SK-N-SH treated with all-trans-retinoic acid at 6 μM for 48 hours (cell line): ENCODE results near the gene PROM2.

Experiments used
- ATAC-seq: fragments of 200-7000 bp; cut with Tn5 transposase; 3 replicates; pipeline ENCODE4 v1.9.1; 2020; ENCODE audit warnings: mild to moderate bottlenecking, moderate library complexity
- ARNTL ChIP-seq: fragments of 450-650 bp; formaldehyde crosslinking; IDR thresholded peaks from 2 replicates; pipeline ENCODE4 v1.5.0; 2020; ENCODE audit warnings: low read depth, mild to moderate bottlenecking, moderate library complexity, borderline replicate concordance
- BACH2 ChIP-seq: fragments of 250-450 bp; sonication (Bioruptor Pico); IDR thresholded peaks from 2 replicates; pipeline ENCODE4 v1.9.0; 2021; ENCODE audit warnings: mild to moderate bottlenecking, borderline replicate concordance
- CSDC2 ChIP-seq: fragments of 250-450 bp; sonication (Bioruptor Pico); IDR thresholded peaks from 2 replicates; pipeline ENCODE4 v1.5.0; 2020; ENCODE audit warnings: mild to moderate bottlenecking, moderate library complexity
- CSRNP3 ChIP-seq: fragments of 250-450 bp; sonication (Bioruptor Pico); IDR thresholded peaks from 2 replicates; pipeline ENCODE4 v1.5.1; 2021; ENCODE audit warnings: mild to moderate bottlenecking, moderate library complexity
- ESRRG ChIP-seq: fragments of 250-450 bp; sonication (Bioruptor Pico); IDR thresholded peaks from 2 replicates; pipeline ENCODE4 v1.6.1; 2021; ENCODE audit warnings: mild to moderate bottlenecking
- GLIS3 ChIP-seq: fragments of 250-450 bp; sonication (Bioruptor Pico); IDR thresholded peaks from 2 replicates; pipeline ENCODE4 v1.5.0; 2020; ENCODE audit warnings: mild to moderate bottlenecking, moderate library complexity
- ISL1 ChIP-seq: fragments of 250-450 bp; sonication (Bioruptor Pico); IDR thresholded peaks from 2 replicates; pipeline ENCODE4 v2.1.2; 2022; ENCODE audit warnings: mild to moderate bottlenecking, moderate library complexity
- OSR1 ChIP-seq: fragments of 250-450 bp; sonication (Bioruptor Pico); IDR thresholded peaks from 2 replicates; pipeline ENCODE4 v1.8.0; 2022; ENCODE audit warnings: moderate library complexity, mild to moderate bottlenecking, inconsistent platforms
- POU6F1 ChIP-seq: fragments of 250-450 bp; sonication (Bioruptor Pico); IDR thresholded peaks from 2 replicates; pipeline ENCODE4 v1.8.0; 2021; ENCODE audit warnings: low read depth, mild to moderate bottlenecking, moderate library complexity, borderline replicate concordance
- PPARA ChIP-seq: fragments of 250-450 bp; sonication (Bioruptor Pico); IDR thresholded peaks from 2 replicates; pipeline ENCODE4 v1.5.0; 2020; ENCODE audit warnings: mild to moderate bottlenecking, borderline replicate concordance
- SNAI2 ChIP-seq: fragments of 250-450 bp; sonication (Bioruptor Pico); IDR thresholded peaks from 2 replicates; pipeline ENCODE4 v1.5.0; 2020; ENCODE audit warnings: mild to moderate bottlenecking, moderate library complexity
- TCF4 ChIP-seq: fragments of 250-450 bp; sonication (Bioruptor Pico); IDR thresholded peaks from 2 replicates; pipeline ENCODE4 v1.8.0; 2021; ENCODE audit warnings: mild to moderate bottlenecking, moderate library complexity, borderline replicate concordance
- TOX ChIP-seq: fragments of 250-450 bp; sonication (Bioruptor Pico); IDR thresholded peaks from 2 replicates; pipeline ENCODE4 v1.8.0; 2021; ENCODE audit warnings: mild to moderate bottlenecking, moderate library complexity, borderline replicate concordance
- ZC3H10 ChIP-seq: fragments of 250-450 bp; sonication (Bioruptor Pico); IDR thresholded peaks from 2 replicates; pipeline ENCODE4 v1.5.1; 2021; ENCODE audit warnings: mild to moderate bottlenecking, moderate library complexity
- ZFP3 ChIP-seq: fragments of 250-450 bp; sonication (Bioruptor Pico); IDR thresholded peaks from 2 replicates; pipeline ENCODE4 v1.5.0; 2020; ENCODE audit warnings: mild to moderate bottlenecking, moderate library complexity
- ZFP30 ChIP-seq: fragments of 450-650 bp; formaldehyde crosslinking; IDR thresholded peaks from 2 replicates; pipeline ENCODE4 v1.5.0; 2022; ENCODE audit warnings: mild to moderate bottlenecking, moderate library complexity
- ZNF565 ChIP-seq: fragments of 450-650 bp; formaldehyde crosslinking; conservative IDR thresholded peaks from 2 replicates; pipeline ENCODE4 v1.5.0; 2020; ENCODE audit warnings: low read depth, mild to moderate bottlenecking, moderate library complexity
- ZNF70 ChIP-seq: fragments of 450-650 bp; formaldehyde crosslinking; IDR thresholded peaks from 2 replicates; pipeline ENCODE4 v1.5.0; 2020; ENCODE audit warnings: mild to moderate bottlenecking, moderate library complexity
- ZNF8 ChIP-seq: fragments of 450-650 bp; formaldehyde crosslinking; IDR thresholded peaks from 2 replicates; pipeline ENCODE4 v1.5.0; 2020; ENCODE audit warnings: mild to moderate bottlenecking, moderate library complexity
- TF ChIP-seq, protein P1 (sequence below): fragments of 250-450 bp; sonication (Bioruptor Pico); IDR thresholded peaks from 2 replicates; pipeline ENCODE4 v1.5.0; 2020; ENCODE audit warnings: mild to moderate bottlenecking, moderate library complexity

The PROM2 gene

GRCh38 chr2:95325026-95325425, 50.8 kb downstream of the PROM2 start (continued):
- TF ChIP-seq SNAI2 (CRISPR knock-in tag) (no peak), ZNF70 (no peak)

DNA sequence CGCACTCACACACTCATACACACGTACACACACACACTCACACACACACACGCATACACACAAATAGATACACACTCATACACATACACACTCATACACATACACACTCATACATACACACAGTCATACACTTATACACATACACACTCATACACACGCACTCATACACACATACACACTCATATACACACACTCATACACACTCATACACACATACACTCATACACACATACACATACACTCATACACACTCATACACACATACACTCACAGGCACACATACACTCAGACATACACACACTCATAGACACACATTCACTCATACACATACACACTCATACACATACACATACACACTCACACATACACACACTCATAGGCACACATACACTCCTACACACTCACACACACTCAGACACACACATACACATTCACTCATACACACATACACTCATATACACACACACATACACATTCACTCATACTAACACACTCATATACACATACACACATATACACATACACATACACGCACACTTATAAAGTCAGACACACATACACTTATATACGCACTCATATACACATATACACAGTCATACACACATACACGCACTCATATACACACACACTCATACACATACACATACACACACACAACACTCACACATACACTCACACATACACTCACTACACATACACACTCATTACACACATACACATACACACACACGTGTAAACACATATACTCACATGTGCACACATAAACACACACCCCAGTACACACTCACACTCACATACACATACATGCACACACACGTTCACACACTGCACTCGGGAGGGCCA, 51.6 kb downstream of the PROM2 start:
- TF ChIP-seq TOX (CRISPR knock-in tag) (no peak), SNAI2 (CRISPR knock-in tag) (no peak), ZNF565 (CRISPR knock-in tag) (no peak), TCF4 (no peak), ISL1 (CRISPR knock-in tag) (no peak), POU6F1 (no peak), PPARA (no peak), ZFP30 (no peak)
- TF ChIP-seq, protein P1, sequence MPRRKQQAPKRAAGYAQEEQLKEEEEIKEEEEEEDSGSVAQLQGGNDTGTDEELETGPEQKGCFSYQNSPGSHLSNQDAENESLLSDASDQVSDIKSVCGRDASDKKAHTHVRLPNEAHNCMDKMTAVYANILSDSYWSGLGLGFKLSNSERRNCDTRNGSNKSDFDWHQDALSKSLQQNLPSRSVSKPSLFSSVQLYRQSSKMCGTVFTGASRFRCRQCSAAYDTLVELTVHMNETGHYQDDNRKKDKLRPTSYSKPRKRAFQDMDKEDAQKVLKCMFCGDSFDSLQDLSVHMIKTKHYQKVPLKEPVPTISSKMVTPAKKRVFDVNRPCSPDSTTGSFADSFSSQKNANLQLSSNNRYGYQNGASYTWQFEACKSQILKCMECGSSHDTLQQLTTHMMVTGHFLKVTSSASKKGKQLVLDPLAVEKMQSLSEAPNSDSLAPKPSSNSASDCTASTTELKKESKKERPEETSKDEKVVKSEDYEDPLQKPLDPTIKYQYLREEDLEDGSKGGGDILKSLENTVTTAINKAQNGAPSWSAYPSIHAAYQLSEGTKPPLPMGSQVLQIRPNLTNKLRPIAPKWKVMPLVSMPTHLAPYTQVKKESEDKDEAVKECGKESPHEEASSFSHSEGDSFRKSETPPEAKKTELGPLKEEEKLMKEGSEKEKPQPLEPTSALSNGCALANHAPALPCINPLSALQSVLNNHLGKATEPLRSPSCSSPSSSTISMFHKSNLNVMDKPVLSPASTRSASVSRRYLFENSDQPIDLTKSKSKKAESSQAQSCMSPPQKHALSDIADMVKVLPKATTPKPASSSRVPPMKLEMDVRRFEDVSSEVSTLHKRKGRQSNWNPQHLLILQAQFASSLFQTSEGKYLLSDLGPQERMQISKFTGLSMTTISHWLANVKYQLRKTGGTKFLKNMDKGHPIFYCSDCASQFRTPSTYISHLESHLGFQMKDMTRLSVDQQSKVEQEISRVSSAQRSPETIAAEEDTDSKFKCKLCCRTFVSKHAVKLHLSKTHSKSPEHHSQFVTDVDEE: no peak
- no peak for ATAC-seq

GRCh38 chr2:95326433-95327140, 52.3 kb downstream of the PROM2 start:
- no peak for ATAC-seq
- TF ChIP-seq ZFP3 (CRISPR knock-in tag): no peak
- TF ChIP-seq ESRRG (CRISPR knock-in tag): no peak
- no peak for TF ChIP-seq ZNF70
- TF ChIP-seq POU6F1: no peak
- no peak for TF ChIP-seq ZNF565 (CRISPR knock-in tag)
- no peak for TF ChIP-seq GLIS3 (CRISPR knock-in tag)
- no peak for TF ChIP-seq BACH2 (CRISPR knock-in tag)
- no peak for TF ChIP-seq ZNF8 (CRISPR knock-in tag)
- TF ChIP-seq ISL1 (CRISPR knock-in tag): no peak
- TF ChIP-seq ZC3H10 (CRISPR knock-in tag): no peak
- no peak for TF ChIP-seq OSR1
- TF ChIP-seq, protein P1: no peak
- TF ChIP-seq PPARA: no peak
- TF ChIP-seq CSRNP3: no peak
- no peak for TF ChIP-seq TCF4
- no peak for TF ChIP-seq CSDC2 (CRISPR knock-in tag)
- no peak for TF ChIP-seq ARNTL
- no peak for TF ChIP-seq SNAI2 (CRISPR knock-in tag)
